H1 (cell line): ENCODE measurements around the gene NPAT. TPM values are rescaled to one million over a fixed set of nuclear protein-coding genes. Genes with fewer than 3 reads are reported as not detected.

Experiments
- JUN ChIP-seq: IDR thresholded peaks from 2 replicates; pipeline ENCODE4 v1.6.1; 2011; ENCODE audit warnings: low read depth, mild to moderate bottlenecking, improper control_type of control experiment, low read length
- SIRT6 ChIP-seq: IDR thresholded peaks from one replicate; pipeline ENCODE4 v1.7.1; 2012; ENCODE audit warnings: low read length, inconsistent platforms
- SP4 ChIP-seq: IDR thresholded peaks from 2 replicates; pipeline ENCODE4 v1.6.1; 2012; ENCODE audit warnings: low read length, inconsistent platforms
- polyA plus RNA-seq, 7 experiments: library from polyadenylated mRNA; depleted of rRNA in 3 of 7; stranded (reverse) in 5 of 7; unstranded in 2 of 7; fragments of >200 nt in 5 of 7; fragments of 200-250 nt in 2 of 7; gene quantifications; 1 replicate in 5 of 7; 2 replicates in 1 of 7; 4 replicates in 1 of 7; pipeline versions ENCODE4 v1.2.1 to v1.2.3, GENCODE V29; 2011 to 2013; ENCODE audit warnings: missing spikeins in 2 of 7, mixed read lengths in 2 of 7
- total RNA-seq: library from RNA; stranded (reverse); fragmentation: NEBNext Ultra II Directional; extraction: Animal tissue kit (Norgen Biotek cat#: 25700); gene quantifications from 2 replicates; pipeline ENCODE4 v1.2.1, GENCODE V29; 2021
- TF ChIP-seq, protein P1 (sequence below): fragments of 300-600 bp; sonication (generic); IDR thresholded peaks from 2 replicates; pipeline ENCODE4 v1.7.1; 2012; ENCODE audit warnings: low read length, moderate library complexity, mild to moderate bottlenecking, inconsistent platforms; ENCODE audit not compliant: insufficient replicate concordance
- TF ChIP-seq, protein P2 (sequence below): IDR thresholded peaks from 2 replicates; pipeline ENCODE4 v1.6.1; 2012; ENCODE audit warnings: low read length, inconsistent platforms

Gene NPAT
- total and polyA plus RNA-seq, 2 of the 8 experiments (the other 6 are each of a cell fraction or from before 2014, with no cell fraction given) = 4.6 to 23.4 TPM

DNA sequence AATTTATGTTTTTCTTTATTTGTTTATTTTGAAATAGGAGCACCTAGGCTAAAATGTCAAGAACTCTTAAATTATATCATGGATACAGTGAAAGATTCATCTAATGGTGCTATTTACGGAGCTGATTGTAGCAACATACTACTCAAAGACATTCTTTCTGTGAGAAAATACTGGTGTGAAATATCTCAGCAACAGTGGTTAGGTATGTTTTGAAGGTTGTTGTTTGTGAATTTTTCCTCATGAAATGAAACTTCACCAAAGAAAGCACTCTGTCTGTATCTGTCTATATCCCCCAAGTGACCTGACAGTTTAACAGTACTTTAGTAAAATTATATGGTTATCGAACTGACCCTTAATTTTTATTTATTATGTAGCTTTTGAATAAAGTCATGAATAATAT is 13.2 kb upstream of the NPAT start (continued):
- TF ChIP-seq, protein P1, sequence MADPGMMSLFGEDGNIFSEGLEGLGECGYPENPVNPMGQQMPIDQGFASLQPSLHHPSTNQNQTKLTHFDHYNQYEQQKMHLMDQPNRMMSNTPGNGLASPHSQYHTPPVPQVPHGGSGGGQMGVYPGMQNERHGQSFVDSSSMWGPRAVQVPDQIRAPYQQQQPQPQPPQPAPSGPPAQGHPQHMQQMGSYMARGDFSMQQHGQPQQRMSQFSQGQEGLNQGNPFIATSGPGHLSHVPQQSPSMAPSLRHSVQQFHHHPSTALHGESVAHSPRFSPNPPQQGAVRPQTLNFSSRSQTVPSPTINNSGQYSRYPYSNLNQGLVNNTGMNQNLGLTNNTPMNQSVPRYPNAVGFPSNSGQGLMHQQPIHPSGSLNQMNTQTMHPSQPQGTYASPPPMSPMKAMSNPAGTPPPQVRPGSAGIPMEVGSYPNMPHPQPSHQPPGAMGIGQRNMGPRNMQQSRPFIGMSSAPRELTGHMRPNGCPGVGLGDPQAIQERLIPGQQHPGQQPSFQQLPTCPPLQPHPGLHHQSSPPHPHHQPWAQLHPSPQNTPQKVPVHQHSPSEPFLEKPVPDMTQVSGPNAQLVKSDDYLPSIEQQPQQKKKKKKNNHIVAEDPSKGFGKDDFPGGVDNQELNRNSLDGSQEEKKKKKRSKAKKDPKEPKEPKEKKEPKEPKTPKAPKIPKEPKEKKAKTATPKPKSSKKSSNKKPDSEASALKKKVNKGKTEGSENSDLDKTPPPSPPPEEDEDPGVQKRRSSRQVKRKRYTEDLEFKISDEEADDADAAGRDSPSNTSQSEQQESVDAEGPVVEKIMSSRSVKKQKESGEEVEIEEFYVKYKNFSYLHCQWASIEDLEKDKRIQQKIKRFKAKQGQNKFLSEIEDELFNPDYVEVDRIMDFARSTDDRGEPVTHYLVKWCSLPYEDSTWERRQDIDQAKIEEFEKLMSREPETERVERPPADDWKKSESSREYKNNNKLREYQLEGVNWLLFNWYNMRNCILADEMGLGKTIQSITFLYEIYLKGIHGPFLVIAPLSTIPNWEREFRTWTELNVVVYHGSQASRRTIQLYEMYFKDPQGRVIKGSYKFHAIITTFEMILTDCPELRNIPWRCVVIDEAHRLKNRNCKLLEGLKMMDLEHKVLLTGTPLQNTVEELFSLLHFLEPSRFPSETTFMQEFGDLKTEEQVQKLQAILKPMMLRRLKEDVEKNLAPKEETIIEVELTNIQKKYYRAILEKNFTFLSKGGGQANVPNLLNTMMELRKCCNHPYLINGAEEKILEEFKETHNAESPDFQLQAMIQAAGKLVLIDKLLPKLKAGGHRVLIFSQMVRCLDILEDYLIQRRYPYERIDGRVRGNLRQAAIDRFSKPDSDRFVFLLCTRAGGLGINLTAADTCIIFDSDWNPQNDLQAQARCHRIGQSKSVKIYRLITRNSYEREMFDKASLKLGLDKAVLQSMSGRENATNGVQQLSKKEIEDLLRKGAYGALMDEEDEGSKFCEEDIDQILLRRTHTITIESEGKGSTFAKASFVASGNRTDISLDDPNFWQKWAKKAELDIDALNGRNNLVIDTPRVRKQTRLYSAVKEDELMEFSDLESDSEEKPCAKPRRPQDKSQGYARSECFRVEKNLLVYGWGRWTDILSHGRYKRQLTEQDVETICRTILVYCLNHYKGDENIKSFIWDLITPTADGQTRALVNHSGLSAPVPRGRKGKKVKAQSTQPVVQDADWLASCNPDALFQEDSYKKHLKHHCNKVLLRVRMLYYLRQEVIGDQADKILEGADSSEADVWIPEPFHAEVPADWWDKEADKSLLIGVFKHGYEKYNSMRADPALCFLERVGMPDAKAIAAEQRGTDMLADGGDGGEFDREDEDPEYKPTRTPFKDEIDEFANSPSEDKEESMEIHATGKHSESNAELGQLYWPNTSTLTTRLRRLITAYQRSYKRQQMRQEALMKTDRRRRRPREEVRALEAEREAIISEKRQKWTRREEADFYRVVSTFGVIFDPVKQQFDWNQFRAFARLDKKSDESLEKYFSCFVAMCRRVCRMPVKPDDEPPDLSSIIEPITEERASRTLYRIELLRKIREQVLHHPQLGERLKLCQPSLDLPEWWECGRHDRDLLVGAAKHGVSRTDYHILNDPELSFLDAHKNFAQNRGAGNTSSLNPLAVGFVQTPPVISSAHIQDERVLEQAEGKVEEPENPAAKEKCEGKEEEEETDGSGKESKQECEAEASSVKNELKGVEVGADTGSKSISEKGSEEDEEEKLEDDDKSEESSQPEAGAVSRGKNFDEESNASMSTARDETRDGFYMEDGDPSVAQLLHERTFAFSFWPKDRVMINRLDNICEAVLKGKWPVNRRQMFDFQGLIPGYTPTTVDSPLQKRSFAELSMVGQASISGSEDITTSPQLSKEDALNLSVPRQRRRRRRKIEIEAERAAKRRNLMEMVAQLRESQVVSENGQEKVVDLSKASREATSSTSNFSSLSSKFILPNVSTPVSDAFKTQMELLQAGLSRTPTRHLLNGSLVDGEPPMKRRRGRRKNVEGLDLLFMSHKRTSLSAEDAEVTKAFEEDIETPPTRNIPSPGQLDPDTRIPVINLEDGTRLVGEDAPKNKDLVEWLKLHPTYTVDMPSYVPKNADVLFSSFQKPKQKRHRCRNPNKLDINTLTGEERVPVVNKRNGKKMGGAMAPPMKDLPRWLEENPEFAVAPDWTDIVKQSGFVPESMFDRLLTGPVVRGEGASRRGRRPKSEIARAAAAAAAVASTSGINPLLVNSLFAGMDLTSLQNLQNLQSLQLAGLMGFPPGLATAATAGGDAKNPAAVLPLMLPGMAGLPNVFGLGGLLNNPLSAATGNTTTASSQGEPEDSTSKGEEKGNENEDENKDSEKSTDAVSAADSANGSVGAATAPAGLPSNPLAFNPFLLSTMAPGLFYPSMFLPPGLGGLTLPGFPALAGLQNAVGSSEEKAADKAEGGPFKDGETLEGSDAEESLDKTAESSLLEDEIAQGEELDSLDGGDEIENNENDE = no peak
- TF ChIP-seq SIRT6 (no peak), JUN (no peak), SP4 (no peak)
- TF ChIP-seq, protein P2, sequence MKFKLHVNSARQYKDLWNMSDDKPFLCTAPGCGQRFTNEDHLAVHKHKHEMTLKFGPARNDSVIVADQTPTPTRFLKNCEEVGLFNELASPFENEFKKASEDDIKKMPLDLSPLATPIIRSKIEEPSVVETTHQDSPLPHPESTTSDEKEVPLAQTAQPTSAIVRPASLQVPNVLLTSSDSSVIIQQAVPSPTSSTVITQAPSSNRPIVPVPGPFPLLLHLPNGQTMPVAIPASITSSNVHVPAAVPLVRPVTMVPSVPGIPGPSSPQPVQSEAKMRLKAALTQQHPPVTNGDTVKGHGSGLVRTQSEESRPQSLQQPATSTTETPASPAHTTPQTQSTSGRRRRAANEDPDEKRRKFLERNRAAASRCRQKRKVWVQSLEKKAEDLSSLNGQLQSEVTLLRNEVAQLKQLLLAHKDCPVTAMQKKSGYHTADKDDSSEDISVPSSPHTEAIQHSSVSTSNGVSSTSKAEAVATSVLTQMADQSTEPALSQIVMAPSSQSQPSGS = no peak
